T-helper 2 cell treated with Interferon-gamma antibody and Interleukin-4, amounts not matched to agents 5 μg/mL and 100 μg/mL, for 36 hours (primary cell): ENCODE results near the gene PPIL1.
"Not testable (repeated sequence)": the region's sequence is repeated elsewhere in the genome, so short reads cannot be mapped to it uniquely, and the experiment has no call there.

Source experiments
- DNase-seq: peaks from one replicate; pipeline ENCODE4 v3.0.0; 2021; ENCODE audit warnings: low spot score
- H3K27ac Mint-ChIP-seq: one replicate; pipeline ENCODE4 v1.8.0; 2021; ENCODE audit warnings: mild to moderate bottlenecking, mixed read lengths
- H3K27me3 Mint-ChIP-seq: one replicate; pipeline ENCODE4 v1.8.0; 2021; ENCODE audit warnings: low read depth, mixed read lengths
- H3K36me3 Mint-ChIP-seq: one replicate; pipeline ENCODE4 v1.8.0; 2021; ENCODE audit warnings: low read depth, mixed read lengths
- H3K4me1 Mint-ChIP-seq: one replicate; pipeline ENCODE4 v1.8.0; 2021; ENCODE audit warnings: low read depth, mixed read lengths
- H3K4me3 Mint-ChIP-seq: one replicate; pipeline ENCODE4 v1.8.0; 2022; ENCODE audit warnings: mild to moderate bottlenecking, moderate library complexity, mixed read lengths
- H3K9me3 Mint-ChIP-seq: one replicate; pipeline ENCODE4 v1.8.0; 2021; ENCODE audit warnings: mixed read lengths

PPIL1 gene

DNA sequence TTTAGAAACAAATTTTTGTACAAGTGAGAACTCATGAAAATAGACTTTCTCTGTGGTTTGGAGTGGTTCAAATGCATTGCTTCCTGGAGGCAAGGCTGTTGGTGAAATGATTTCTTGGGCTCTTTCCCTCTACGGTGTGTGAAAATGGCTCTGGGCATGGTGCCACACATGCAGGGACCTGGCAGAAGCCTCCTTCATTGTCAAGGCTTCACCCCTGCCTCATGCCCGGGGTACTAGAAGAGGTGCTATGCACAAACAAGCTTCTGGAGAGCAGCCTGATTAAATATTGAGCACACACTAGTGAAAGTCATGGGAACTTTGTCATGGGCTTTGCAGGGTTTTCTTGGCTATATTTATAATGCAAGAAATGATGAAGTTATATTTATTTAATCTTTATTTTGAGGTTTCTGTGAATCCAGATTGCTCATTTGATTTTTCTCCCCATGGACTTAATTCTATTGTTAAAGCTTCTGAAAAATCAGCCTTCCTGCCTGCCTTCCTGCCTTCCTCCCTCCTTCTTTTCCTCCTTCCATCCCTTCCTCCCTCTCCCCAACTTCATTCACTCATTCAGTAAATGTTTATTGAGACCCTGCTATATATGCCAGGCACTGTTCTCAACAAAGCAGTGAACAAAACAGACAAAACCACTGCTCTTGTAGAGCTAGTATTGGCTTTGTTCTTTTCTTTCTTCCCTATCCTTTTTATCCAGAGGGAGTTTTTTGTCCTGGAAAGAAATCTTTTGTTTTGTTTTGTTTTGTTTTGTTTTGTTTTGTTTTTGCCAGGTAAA lies 32.1 kb upstream of the PPIL1 start:
- peaks cover 40% of the 10 kb centered on the region for H3K4me1 Mint-ChIP-seq
- peak overlapping the region; percentile 41 for H3K27ac Mint-ChIP-seq
- H3K4me3 Mint-ChIP-seq = no peak overlapping the region
- H3K27me3 Mint-ChIP-seq = no peaks in the 10 kb centered on the region
- peaks cover 65% of the 10 kb centered on the region for H3K36me3 Mint-ChIP-seq
- DNase-seq = no peak
- no peaks in the 10 kb centered on the region for H3K9me3 Mint-ChIP-seq

DNA sequence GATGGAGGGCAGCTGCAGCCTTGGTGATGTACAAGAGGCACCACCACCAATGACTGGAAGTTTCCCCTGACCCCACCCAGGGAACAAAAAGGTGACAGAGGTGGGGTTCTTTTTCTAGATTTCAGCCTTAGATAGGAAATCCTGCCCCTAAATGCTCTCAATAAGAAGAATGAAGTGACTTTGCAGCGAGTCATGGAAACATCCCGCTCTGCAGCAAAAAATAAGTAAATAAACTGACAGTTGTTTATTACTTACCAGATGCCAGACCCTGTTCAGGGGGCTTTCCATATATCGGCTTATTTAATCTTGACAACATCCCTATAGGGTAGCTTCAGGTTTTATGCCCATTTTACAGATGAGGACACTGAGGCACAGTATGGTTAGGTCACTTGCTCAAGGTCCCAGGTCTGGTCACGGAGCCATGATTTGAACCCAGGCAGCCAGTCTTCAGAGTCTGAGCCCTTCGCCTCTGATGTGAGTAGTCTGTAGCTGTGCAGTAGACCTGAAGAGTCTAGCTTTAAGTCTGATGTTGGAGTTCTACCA lies 30.3 kb upstream of the PPIL1 start:
- peaks cover 35% of the 10 kb centered on the region for H3K4me1 Mint-ChIP-seq
- no peak for DNase-seq
- no peaks in the 10 kb centered on the region for H3K9me3 Mint-ChIP-seq
- no peak overlapping the region for H3K4me3 Mint-ChIP-seq
- H3K27ac Mint-ChIP-seq = no peak overlapping the region
- no peaks in the 10 kb centered on the region for H3K27me3 Mint-ChIP-seq
- peaks cover 58% of the 10 kb centered on the region for H3K36me3 Mint-ChIP-seq

DNA sequence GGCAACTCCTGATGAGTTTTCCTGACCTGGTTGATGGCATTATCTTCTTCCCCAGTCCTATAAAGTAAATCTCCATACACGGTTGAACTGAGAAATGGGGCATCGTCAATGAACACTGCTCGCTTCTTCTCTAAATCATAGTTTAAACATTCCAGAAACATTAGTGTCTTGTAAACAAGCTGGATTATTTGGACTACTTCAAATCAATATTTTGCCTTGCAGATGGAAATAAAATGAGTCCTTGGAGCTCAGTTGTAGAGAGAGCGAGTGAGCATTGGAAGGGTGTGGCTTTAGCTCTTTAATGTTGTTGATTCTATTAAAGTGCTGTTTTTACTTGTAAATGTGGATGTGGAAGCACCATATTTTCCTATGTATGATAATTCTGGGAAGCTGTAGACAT lies 29.5 kb upstream of the PPIL1 start:
- no peak for DNase-seq
- Mint-ChIP-seq H3K9me3 (no peaks in the 10 kb centered on the region), H3K36me3 (peaks cover 59% of the 10 kb centered on the region), H3K27ac (no peak overlapping the region), H3K4me1 (peaks cover 36% of the 10 kb centered on the region), H3K4me3 (no peak overlapping the region), H3K27me3 (no peaks in the 10 kb centered on the region)

GRCh38 chr6:36897609-36898008 lies 23.0 kb upstream of the PPIL1 start:
- Mint-ChIP-seq H3K4me3 (no peak overlapping the region), H3K27ac (no peak overlapping the region), H3K9me3 (no peaks in the 10 kb centered on the region), H3K27me3 (no peaks in the 10 kb centered on the region), H3K4me1 (peaks cover 14% of the 10 kb centered on the region), H3K36me3 (peaks cover 35% of the 10 kb centered on the region)
- DNase-seq = no peak

- Mint-ChIP-seq H3K4me3 (no peak overlapping the region), H3K9me3 (no peaks in the 10 kb centered on the region), H3K27me3 (no peaks in the 10 kb centered on the region), H3K27ac (no peak overlapping the region), H3K4me1 (peaks cover 16% of the 10 kb centered on the region), H3K36me3 (peaks cover 27% of the 10 kb centered on the region)
- DNase-seq = no peak
Observed at GRCh38 chr6:36893976-36894932, 19.7 kb upstream of the PPIL1 start.

GRCh38 chr6:36891153-36891552 lies 16.6 kb upstream of the PPIL1 start:
- Mint-ChIP-seq H3K4me1 (peaks cover 24% of the 10 kb centered on the region), H3K36me3 (peaks cover 22% of the 10 kb centered on the region)
- not testable (repeated sequence) for H3K4me3 Mint-ChIP-seq, H3K27ac Mint-ChIP-seq, DNase-seq, H3K9me3 Mint-ChIP-seq, H3K27me3 Mint-ChIP-seq

DNA sequence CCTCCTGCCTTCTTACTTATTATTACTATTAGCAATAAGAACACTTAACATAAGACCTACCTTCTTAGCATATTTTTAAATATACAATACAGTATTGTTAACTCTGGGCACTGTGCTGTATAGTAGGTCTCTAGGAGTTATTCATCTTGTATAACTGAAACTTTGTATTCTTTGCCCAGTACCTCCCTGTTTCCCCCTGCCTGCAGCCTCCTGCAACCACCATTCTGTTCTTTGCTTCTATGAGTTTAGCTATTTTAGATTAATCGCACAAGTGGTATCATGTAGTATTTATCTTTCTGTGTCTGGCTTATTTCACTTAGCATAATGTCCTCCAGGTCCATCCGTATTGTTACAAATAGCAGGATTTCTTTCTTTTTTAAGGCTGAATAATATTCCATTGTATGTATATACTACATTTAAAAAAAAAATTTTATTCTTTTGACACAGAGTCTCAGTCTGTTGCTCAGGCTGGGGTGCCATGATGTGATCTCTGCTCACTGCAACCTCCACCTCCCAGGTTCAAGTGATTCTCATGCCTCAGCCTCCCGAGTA lies 15.6 kb upstream of the PPIL1 start:
- Mint-ChIP-seq H3K4me1 (peaks cover 28% of the 10 kb centered on the region), H3K9me3 (no peaks in the 10 kb centered on the region), H3K4me3 (no peak overlapping the region), H3K27ac (no peak overlapping the region), H3K27me3 (no peaks in the 10 kb centered on the region), H3K36me3 (peaks cover 14% of the 10 kb centered on the region)
- DNase-seq = no peak

DNA sequence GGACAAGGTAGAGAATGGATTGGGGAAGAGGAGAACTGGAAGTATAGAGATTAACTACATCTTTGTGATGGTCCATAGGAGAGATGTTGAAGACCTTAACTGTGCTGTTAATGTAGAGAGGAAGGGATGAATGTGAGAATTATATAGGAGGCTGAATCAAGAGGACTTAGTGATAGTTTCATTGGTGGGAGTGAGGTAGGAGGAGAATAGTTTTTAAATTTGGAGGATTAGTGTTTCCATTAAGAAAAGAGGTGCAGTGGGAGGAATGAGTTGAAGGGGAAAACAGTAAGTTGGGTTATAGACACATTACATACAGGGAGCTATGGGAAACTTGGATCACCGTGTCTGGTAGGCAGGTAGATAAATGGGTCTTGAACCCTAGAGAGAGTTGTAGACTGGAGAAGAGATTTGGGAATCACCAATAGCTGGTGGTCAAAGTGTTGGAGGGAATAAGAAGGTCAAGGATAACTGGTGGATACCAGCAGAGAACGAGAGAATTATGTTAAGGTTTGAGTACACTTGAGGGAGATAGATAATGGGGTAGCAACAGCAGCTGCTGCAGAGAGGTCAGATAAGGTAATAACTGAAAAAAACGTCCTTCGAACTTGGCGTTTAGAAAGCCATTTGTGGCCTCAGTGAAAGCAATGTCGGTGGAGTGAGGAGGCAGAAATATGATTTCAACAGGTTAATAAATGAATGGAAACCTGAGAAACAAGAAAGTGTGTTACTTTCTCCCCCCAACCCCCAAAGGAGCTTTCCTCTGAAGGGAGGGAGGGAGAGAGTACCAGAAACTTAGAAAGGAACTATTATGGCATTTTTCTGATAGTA lies 14.3 kb upstream of the PPIL1 start:
- Mint-ChIP-seq H3K4me3 (no peak overlapping the region), H3K36me3 (peaks cover 11% of the 10 kb centered on the region), H3K4me1 (peaks cover 28% of the 10 kb centered on the region), H3K27me3 (no peaks in the 10 kb centered on the region), H3K9me3 (no peaks in the 10 kb centered on the region), H3K27ac (peak overlapping the region; percentile 38)
- no peak for DNase-seq

DNA sequence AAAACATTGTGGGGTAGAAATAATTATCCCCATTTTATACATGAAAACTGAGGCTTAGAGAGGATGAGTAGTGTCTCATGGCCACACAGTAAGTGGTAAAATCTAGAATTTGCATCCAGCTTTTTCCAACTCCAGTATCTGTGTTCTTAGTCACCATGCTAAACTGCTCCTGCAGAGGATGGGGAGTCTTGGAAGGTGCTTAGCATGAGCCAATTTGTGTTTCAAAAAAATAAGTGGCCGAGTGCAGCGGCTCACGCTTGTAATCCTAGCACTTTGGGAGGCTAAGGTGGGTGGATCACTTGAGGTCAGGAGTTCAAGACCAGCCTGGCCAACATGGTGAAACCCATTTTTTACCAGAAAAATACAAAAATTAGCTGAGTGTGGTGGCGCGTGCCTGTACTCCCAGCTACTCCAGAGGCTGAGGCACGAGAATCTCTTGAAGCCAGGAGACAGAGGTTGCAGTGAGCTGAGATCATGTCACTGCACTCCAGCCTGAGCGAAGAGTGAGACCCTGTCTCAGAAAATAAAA lies 13.6 kb upstream of the PPIL1 start:
- Mint-ChIP-seq H3K4me1 (peaks cover 28% of the 10 kb centered on the region), H3K27me3 (no peaks in the 10 kb centered on the region), H3K36me3 (peaks cover 11% of the 10 kb centered on the region), H3K27ac (no peak overlapping the region), H3K9me3 (no peaks in the 10 kb centered on the region), H3K4me3 (no peak overlapping the region)
- no peak for DNase-seq

DNA sequence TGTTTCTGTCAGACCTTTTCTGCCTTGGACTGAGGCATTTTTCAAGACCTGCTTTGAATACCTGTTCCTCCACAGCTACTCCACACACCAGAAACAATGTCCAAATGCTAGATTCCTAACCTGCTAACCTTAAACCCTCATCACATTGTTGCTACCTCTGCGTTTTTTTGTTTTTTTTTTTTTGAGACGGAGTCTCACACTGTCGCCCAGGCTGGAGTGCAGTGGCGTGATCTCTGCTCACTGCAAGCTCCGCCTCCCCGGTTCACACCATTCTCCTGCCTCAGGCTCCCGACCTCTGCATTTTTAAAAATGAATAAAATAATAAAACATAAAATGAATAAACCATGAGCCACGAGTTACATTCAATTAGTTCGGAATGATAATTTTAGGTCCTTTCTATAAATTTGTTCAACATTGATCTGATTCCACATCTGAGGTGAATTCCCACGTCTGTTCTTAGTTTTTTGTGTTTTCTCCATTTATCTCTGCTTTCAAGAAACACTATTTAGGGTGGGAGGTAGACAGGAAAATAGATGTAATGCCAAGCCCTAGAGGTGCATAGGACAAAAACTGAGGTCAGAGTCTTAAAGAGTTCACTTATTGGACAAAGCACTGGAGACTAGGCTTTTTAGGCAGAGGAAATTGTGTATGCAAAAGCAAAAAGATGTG lies 12.5 kb upstream of the PPIL1 start:
- Mint-ChIP-seq H3K36me3 (peaks cover 11% of the 10 kb centered on the region), H3K4me3 (peak overlapping the region; percentile 91), H3K27ac (peak overlapping the region; percentile 59), H3K27me3 (no peaks in the 10 kb centered on the region), H3K9me3 (no peaks in the 10 kb centered on the region), H3K4me1 (peaks cover 28% of the 10 kb centered on the region)
- no peak for DNase-seq

DNA sequence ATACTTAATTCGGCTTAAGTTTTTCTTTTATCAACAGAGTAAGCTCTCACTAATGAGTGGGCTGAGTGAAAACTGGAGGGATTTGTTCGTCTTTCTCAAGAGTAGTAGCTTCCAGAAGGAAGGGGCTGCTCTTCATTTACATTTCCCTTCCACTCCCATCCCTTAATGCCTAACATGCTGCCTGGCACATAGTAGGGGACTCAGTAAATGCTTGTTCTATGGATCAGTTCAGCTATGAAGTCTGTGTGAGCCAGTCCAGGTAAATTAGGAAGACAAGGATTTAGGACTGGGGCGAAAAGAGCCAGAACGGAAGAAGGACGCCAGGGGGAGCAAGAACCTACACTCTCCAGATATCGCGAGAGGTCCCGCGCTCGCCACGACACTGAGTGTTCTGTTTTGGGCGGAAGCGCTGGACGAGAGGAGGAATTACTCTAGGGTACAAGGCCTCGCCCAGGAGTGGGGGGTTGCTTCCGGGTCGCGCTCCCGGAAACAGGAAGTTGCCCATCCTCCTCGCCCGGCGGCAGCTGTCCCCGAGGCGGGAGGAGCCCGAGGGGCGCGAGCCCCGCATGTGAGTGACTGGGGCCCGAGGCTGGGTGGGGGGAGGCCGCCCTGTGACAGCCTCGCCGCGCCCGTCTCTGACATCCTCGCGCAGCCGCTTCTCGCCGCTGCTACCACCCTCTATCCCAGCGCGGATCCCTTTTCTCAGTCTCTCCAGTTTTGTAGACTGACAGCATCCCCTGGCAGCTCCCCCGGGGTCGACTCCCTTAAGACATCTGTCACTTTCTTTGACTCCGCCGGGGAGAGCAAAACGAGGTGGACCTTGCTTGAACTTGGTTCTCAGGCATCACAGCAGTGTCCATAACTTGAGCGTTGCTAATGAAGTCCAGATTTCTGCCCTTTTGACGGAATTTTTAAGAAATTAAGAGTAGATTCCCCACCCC lies 11.1 kb upstream of the PPIL1 start, which contains the start of gene C6orf89:
TSS of gene C6orf89 (plus strand) at position 492 of the 941 bp plus-strand sequence. CDS start 13,493 bp downstream, outside the sequence.
- Mint-ChIP-seq H3K27me3 (no peaks in the 10 kb centered on the region), H3K9me3 (no peaks in the 10 kb centered on the region), H3K4me1 (peaks cover 28% of the 10 kb centered on the region), H3K36me3 (peaks cover 9% of the 10 kb centered on the region), H3K27ac (peak within 1 kb of the TSS; percentile 82), H3K4me3 (peak within 1 kb of the TSS; percentile 91)
- DNase-seq = peak; percentile 95

GRCh38 chr6:36884610-36885009 lies 10.0 kb upstream of the PPIL1 start:
- Mint-ChIP-seq H3K9me3 (no peaks in the 10 kb centered on the region), H3K36me3 (peaks cover 7% of the 10 kb centered on the region), H3K27ac (no peak overlapping the region), H3K4me3 (no peak overlapping the region), H3K27me3 (no peaks in the 10 kb centered on the region), H3K4me1 (peaks cover 25% of the 10 kb centered on the region)
- DNase-seq = no peak
